HG03521 (cell line): Measurements from ENCODE around the gene NCMAP.

Experiments used
- ATAC-seq: cut with Tn5 transposase; IDR thresholded peaks from one replicate; pipeline ENCODE4 v1.9.1; 2021; ENCODE audit warnings: mild to moderate bottlenecking, moderate library complexity; ENCODE audit not compliant: unreplicated experiment

Gene NCMAP

GRCh38 chr1:24570265-24571125 lies 14.6 kb downstream of the NCMAP start:
- ATAC-seq = no peak

GRCh38 chr1:24572301-24572700 lies 16.4 kb downstream of the NCMAP start:
- ATAC-seq = no peak

GRCh38 chr1:24575905-24576587 lies 20.2 kb downstream of the NCMAP start:
- no peak for ATAC-seq

GRCh38 chr1:24578846-24579245 lies 23.0 kb downstream of the NCMAP start:
- no peak for ATAC-seq

GRCh38 chr1:24580756-24581155 lies 24.9 kb downstream of the NCMAP start:
- no peak for ATAC-seq

GRCh38 chr1:24584171-24584647 lies 28.3 kb downstream of the NCMAP start:
- ATAC-seq = no peak

- no peak for ATAC-seq
These were observed 30.2 kb downstream of the NCMAP start for GRCh38 chr1:24586119-24586518.

GRCh38 chr1:24586970-24587820 lies 31.3 kb downstream of the NCMAP start:
- no peak for ATAC-seq

GRCh38 chr1:24588573-24588972 lies 32.7 kb downstream of the NCMAP start:
- no peak for ATAC-seq

GRCh38 chr1:24589200-24589599 lies 33.3 kb downstream of the NCMAP start:
- ATAC-seq = no peak

GRCh38 chr1:24591781-24592180 lies 35.9 kb downstream of the NCMAP start:
- no peak for ATAC-seq

GRCh38 chr1:24594328-24594598 lies 38.4 kb downstream of the NCMAP start:
- no peak for ATAC-seq

GRCh38 chr1:24596401-24596880 lies 40.6 kb downstream of the NCMAP start:
- no peak for ATAC-seq

GRCh38 chr1:24599265-24599664 lies 43.4 kb downstream of the NCMAP start:
- ATAC-seq = no peak

GRCh38 chr1:24600551-24600950 lies 44.7 kb downstream of the NCMAP start:
- no peak for ATAC-seq

- no peak for ATAC-seq
These were observed 49.8 kb downstream of the NCMAP start for GRCh38 chr1:24605534-24606295.

- no peak for ATAC-seq
These were observed 50.4 kb downstream of the NCMAP start for GRCh38 chr1:24606296-24606605.

- no peak for ATAC-seq
These were observed 50.7 kb downstream of the NCMAP start for GRCh38 chr1:24606621-24607020.

GRCh38 chr1:24609949-24610517 lies 54.1 kb downstream of the NCMAP start:
- ATAC-seq = no peak

- ATAC-seq = no peak
These were observed 63.5 kb downstream of the NCMAP start for GRCh38 chr1:24619376-24619775.
